HG02870 (cell line): ENCODE results near the gene TSPAN14.

Experiments used
- ATAC-seq: cut with Tn5 transposase; IDR thresholded peaks from one replicate; pipeline ENCODE4 v1.9.1; 2021; ENCODE audit warnings: mild to moderate bottlenecking, moderate library complexity; ENCODE audit not compliant: unreplicated experiment

Gene TSPAN14

DNA sequence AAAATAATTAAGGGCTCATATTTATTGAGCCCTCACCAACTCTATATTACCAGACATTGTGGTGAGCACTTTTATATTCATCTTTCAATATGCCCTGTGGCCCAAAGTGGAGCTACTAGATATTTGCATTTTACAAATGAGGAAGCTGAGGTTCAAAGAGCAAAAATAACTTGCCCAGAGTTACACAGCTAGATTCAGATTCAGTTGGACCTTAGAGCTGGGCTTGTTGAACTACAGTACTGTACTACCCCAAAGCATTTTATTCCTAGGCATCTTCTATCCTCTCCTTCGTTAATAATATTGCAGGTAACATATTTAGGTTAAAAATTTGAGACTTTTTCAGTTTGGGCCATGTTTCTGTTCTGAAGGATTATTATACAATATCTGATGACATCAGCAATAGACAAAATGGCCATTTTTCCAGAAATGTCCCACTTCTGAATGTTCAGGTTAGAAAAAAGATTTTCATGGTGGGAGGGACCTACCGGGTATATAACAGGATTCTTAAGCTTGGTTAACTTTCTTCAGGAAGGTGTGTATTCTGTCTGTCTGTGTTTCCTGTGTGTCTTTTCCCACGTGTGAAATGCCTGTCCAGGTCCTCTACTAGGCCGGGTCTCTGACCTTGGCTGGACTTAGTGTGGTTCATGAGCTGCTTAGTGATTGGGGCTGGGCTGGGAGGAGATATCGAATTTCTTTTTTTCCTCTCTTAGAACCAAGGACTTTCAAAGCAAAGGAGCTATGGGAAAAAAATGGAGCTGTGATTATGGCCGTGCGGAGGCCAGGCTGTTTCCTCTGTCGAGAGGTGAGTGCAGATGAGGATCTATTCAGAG, 32.2 kb upstream of the TSPAN14 start:
- peak; percentile 92 for ATAC-seq

DNA sequence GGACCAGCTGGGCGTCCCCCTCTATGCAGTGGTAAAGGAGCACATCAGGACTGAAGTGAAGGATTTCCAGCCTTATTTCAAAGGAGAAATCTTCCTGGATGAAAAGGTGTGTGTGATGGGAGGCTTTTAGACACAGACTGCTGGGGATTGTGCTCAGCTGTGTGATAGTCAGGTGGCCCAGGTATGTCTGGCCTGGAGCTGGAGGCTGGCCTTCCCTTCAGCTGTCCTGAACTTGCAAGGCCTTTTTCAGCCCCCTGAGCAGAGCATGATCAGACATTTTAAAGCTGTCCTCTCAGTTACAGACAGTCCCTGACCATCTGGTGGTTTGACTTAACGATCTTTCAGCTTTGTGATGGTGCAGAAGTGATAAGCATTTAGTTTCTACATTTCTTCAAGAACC, 28.2 kb upstream of the TSPAN14 start:
- no peak for ATAC-seq

- ATAC-seq, result no peak
These were observed 26.6 kb upstream of the TSPAN14 start for GRCh38 chr10:80427541-80427940.

DNA sequence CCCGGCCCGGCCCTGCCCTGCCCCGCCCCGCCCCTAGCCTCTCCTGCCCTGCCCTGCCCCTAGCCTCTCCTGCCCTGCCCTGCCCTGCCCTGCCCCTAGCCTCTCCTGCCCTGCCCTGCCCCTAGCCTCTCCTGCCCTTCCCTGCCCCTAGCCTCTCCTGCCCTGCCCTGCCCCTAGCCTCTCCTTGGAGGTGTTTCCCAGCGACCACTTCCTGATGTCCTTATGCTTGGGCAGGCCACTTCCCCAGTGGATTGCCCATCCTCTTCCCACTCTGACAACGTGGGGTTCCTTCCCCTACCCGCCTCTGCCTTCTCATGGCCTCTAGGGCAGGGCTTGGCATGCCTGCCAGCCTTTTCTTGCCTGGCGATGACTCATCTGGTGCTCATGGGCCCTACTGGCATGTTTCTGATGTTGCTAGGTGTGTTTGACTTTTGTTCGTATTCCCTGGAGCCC, 24.6 kb upstream of the TSPAN14 start:
- ATAC-seq, result no peak

- no peak for ATAC-seq
These were observed 21.0 kb upstream of the TSPAN14 start for GRCh38 chr10:80433134-80433533.

DNA sequence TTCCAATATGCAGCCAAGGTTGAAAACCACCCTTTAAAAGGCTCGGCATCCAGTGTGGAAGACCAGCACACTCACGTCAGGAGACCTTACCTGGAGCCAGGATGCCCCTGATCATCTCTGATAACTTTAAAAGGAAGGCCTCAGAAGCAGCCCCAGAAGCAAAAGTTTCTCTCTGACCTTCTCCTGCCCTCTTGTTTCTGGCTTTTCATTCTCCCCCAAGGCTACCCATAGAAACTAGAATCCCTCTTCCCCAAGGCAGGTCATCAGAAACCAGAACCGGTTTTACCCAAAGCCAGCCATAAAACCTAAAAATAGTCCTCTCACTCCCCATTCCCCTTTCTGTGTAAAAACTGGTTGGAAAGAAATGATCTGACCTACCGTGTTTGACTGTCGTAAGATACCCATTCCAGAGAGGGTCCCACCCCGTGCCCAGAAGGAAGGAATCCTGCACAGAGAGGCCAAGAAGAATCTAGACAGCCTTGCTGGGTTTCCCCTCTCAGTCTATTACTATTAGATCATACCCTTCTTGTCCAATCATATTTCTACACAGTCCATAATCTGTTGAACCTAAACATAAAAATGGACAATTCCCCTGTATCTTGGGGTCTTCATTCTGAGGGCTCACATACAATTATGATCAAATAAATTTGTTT, 17.5 kb upstream of the TSPAN14 start:
- ATAC-seq, result peak; percentile 47

- ATAC-seq, result no peak
These were observed 16.9 kb upstream of the TSPAN14 start for GRCh38 chr10:80437227-80437626.

DNA sequence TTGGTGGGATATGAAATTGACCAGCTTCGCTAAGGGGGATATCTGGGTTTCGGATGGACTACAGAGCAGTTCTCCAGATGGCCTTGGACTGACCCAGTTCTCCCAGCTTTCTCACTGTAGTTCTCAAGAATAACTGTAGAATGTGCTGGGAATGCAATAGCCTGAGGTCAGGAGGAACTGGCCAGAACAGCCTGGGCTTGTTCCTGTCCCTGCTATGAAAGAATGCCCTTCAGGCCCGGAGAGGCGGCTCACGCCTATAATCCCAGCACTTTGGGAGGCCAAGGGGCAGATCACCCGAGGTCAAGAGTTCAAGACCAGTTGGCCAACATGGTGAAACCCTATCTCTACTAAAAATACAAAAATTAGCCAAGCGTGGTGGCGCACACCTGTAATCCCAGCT, 12.3 kb upstream of the TSPAN14 start:
- no peak for ATAC-seq

GRCh38 chr10:80442879-80443278, 11.2 kb upstream of the TSPAN14 start:
- ATAC-seq, result no peak

GRCh38 chr10:80443531-80443974, 10.6 kb upstream of the TSPAN14 start:
- ATAC-seq, result no peak

GRCh38 chr10:80444124-80444523, 10.0 kb upstream of the TSPAN14 start:
- no peak for ATAC-seq

DNA sequence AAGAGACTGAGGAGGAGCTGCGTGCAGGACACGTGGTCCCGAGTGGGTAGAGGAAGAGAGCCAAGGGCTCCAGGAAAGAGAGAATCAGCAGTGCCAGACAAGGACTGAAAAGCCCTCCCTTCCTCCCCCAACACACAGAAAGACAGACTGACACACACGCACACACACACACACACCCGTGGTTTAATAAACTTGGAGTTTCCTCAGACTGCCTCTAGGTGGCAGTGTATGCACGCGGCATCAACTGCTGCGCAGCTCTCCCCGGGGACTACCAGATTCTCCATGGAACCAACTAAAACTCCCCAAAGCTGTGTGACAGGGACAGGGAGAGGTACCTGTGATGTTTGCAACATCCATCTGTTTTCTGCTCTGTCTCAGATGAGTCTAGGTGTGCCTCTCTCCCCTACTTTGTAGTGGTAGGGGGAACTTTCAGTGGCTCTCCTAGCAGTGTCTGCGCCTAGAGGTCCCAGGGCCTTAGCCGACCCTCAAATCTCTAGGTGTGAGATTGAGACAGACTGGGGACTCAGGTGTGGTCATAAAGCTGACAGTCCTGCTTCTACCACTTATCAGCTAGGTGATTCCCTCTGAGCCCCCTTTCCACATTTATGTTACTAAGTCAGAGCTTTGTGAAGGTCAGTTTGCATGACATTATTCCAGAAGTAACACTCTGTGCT, 9.3 kb upstream of the TSPAN14 start:
- peak; percentile 62 for ATAC-seq

- ATAC-seq, result no peak
These were observed 6.5 kb upstream of the TSPAN14 start for GRCh38 chr10:80447436-80448190.

GRCh38 chr10:80448209-80448942, 5.7 kb upstream of the TSPAN14 start:
- no peak for ATAC-seq

- no peak for ATAC-seq
These were observed 4.6 kb upstream of the TSPAN14 start for GRCh38 chr10:80449520-80449919.

- no peak for ATAC-seq
These were observed 3.0 kb upstream of the TSPAN14 start for GRCh38 chr10:80451132-80451531.

- ATAC-seq, result no peak
These were observed 2.0 kb upstream of the TSPAN14 start for GRCh38 chr10:80452069-80452468.

GRCh38 chr10:80452640-80453039, 1.5 kb upstream of the TSPAN14 start:
- no peak for ATAC-seq

- no peak for ATAC-seq
These were observed 861 bp upstream of the TSPAN14 start for GRCh38 chr10:80453056-80453841.
